Suppressor macrophage (primary cell): ENCODE data around the gene SH3TC2.

Source experiments
- DNase-seq, 4 experiments: peaks; one replicate each; pipeline ENCODE4 v3.0.0-alpha.2; 2020 to 2022
- total RNA-seq, 17 experiments: gene quantifications; one replicate each; lab custom pipeline; 2026; ENCODE audit warnings: mixed read lengths in 6 of 17, inconsistent platforms in 3 of 17; lab: John Stamatoyannopoulos, UW

SH3TC2 gene
- total RNA-seq, result 0 to 15.9 (median 0.15) reads per million in 17 experiments

GRCh38 chr5:149063017-149063687 lies at the start of gene SH3TC2:
SH3TC2 (minus strand) TSS chr5:149063062; CDS start chr5:149063022, 40 bp downstream.
- DNase-seq, result no peak

- peak in 2 of 4 experiments; percentile 12 to 17 for DNase-seq
Measured at GRCh38 chr5:149110406-149110805, 47.5 kb upstream of the SH3TC2 start.

- no peak for DNase-seq
Measured at GRCh38 chr5:149108651-149109280, 45.9 kb upstream of the SH3TC2 start.

- DNase-seq, result no peak
Measured at GRCh38 chr5:149100331-149100730, 37.5 kb upstream of the SH3TC2 start.

- no peak for DNase-seq
Measured at GRCh38 chr5:149099920-149100319, 37.1 kb upstream of the SH3TC2 start.

- DNase-seq, result no peak
Measured at GRCh38 chr5:149094996-149095395, 32.1 kb upstream of the SH3TC2 start.

GRCh38 chr5:149093625-149094024 lies 30.8 kb upstream of the SH3TC2 start:
- no peak for DNase-seq

- DNase-seq, result peak in 2 of 4 experiments; percentile 36 to 54
Measured at GRCh38 chr5:149089796-149090195, 26.9 kb upstream of the SH3TC2 start.

- DNase-seq, result no peak
Measured at GRCh38 chr5:149088686-149089085, 25.8 kb upstream of the SH3TC2 start.

- DNase-seq, result no peak
Measured at GRCh38 chr5:149083846-149084245, 21.0 kb upstream of the SH3TC2 start.

GRCh38 chr5:149082271-149082670 lies 19.4 kb upstream of the SH3TC2 start:
- DNase-seq, result no peak

- no peak for DNase-seq
Measured at GRCh38 chr5:149080294-149080693, 17.4 kb upstream of the SH3TC2 start.

- DNase-seq, result no peak
Measured at GRCh38 chr5:149079883-149080282, 17.0 kb upstream of the SH3TC2 start.

GRCh38 chr5:149074071-149074470 lies 11.2 kb upstream of the SH3TC2 start:
- peak in 3 of 4 experiments; percentile 14 to 38 (median 33) for DNase-seq

- DNase-seq, result peak; percentile 30 to 59 (median 45)
Measured at GRCh38 chr5:149073213-149073612, 10.4 kb upstream of the SH3TC2 start.

GRCh38 chr5:149072791-149073190 lies 9.9 kb upstream of the SH3TC2 start:
- DNase-seq, result no peak

GRCh38 chr5:149072376-149072775 lies 9.5 kb upstream of the SH3TC2 start:
- no peak for DNase-seq

- no peak for DNase-seq
Measured at GRCh38 chr5:149071756-149072155, 8.9 kb upstream of the SH3TC2 start.

GRCh38 chr5:149071216-149071615 lies 8.4 kb upstream of the SH3TC2 start:
- no peak for DNase-seq

- no peak for DNase-seq
Measured at GRCh38 chr5:149069711-149070110, 6.8 kb upstream of the SH3TC2 start.

- no peak for DNase-seq
Measured at GRCh38 chr5:149063896-149064478, 1.1 kb upstream of the SH3TC2 start.

- peak; percentile 46 to 60 (median 56) for DNase-seq
Measured at GRCh38 chr5:149062371-149063016, 368 bp downstream of the SH3TC2 start.

- no peak for DNase-seq
Measured at GRCh38 chr5:149061341-149061740, 1.5 kb downstream of the SH3TC2 start.
